Measurements from ENCODE around the gene TMEM120B. TPM values are rescaled to one million over a fixed set of nuclear protein-coding genes. Genes with fewer than 3 reads are reported as not detected.
"Not testable (repeated sequence)": the region's sequence is repeated elsewhere in the genome, so short reads cannot be mapped to it uniquely, and the experiment has no call there.

TMEM120B gene
- total RNA-seq, 4 donors from 2014 or later, result 3.7 to 8.6 (median 5.2) TPM

- no peak overlapping the region for H3K27ac ChIP-seq
- H3K4me3 ChIP-seq, result no peak overlapping the region
- no peak for DNase-seq
- no peaks in the 10 kb centered on the region for H3K27me3 ChIP-seq
- H3K36me3 ChIP-seq, result no peaks in the 10 kb centered on the region
- TF ChIP-seq, protein P1, sequence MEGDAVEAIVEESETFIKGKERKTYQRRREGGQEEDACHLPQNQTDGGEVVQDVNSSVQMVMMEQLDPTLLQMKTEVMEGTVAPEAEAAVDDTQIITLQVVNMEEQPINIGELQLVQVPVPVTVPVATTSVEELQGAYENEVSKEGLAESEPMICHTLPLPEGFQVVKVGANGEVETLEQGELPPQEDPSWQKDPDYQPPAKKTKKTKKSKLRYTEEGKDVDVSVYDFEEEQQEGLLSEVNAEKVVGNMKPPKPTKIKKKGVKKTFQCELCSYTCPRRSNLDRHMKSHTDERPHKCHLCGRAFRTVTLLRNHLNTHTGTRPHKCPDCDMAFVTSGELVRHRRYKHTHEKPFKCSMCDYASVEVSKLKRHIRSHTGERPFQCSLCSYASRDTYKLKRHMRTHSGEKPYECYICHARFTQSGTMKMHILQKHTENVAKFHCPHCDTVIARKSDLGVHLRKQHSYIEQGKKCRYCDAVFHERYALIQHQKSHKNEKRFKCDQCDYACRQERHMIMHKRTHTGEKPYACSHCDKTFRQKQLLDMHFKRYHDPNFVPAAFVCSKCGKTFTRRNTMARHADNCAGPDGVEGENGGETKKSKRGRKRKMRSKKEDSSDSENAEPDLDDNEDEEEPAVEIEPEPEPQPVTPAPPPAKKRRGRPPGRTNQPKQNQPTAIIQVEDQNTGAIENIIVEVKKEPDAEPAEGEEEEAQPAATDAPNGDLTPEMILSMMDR (IDR thresholded peaks at IDR 0.05), result no peak
- TF ChIP-seq POLR2A (IDR thresholded peaks at IDR 0.05), result no peak
- no peaks in the 10 kb centered on the region for H3K4me1 ChIP-seq
- H3K9me3 ChIP-seq, result no peaks in the 10 kb centered on the region
Measured at GRCh38 chr12:121740847-121741246, 28.3 kb downstream of the TMEM120B start.

- no peaks in the 10 kb centered on the region for H3K9me3 ChIP-seq
- H3K27me3 ChIP-seq, result no peaks in the 10 kb centered on the region
- no peak overlapping the region for H3K27ac ChIP-seq
- no peaks in the 10 kb centered on the region for H3K4me1 ChIP-seq
- no peaks in the 10 kb centered on the region for H3K36me3 ChIP-seq
- DNase-seq, result no peak
- TF ChIP-seq, protein P1 (IDR thresholded peaks at IDR 0.05), result no peak
- TF ChIP-seq POLR2A (IDR thresholded peaks at IDR 0.05), result no peak
- H3K4me3 ChIP-seq, result no peak overlapping the region
Measured at GRCh38 chr12:121741743-121742142, 29.2 kb downstream of the TMEM120B start.

DNA sequence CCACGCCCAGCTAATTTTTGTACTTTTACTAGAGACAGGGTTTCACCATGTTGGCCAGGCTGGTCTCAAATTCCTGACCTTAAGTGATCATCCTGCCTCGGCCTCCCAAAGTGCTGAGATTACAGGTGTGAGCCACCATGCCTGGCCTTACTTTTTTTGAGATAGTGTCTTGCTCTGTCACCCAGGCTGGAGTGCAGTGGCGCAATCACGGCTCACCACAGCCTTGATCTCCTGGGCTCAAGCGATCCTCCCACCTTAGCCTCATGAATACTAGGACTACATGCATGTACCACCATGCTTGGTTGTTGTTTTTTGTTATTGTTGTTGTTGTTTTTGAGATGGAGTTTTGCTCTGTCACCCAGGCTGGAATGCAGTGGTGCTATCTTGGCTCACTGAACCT, 33.0 kb downstream of the TMEM120B start:
- H3K27ac ChIP-seq, H3K27me3 ChIP-seq, H3K4me3 ChIP-seq, H3K36me3 ChIP-seq, H3K9me3 ChIP-seq, DNase-seq, H3K4me1 ChIP-seq: not testable (repeated sequence)

- Histone ChIP-seq H3K9me3 (no peaks in the 10 kb centered on the region), H3K36me3 (no peaks in the 10 kb centered on the region), H3K4me3 (no peak overlapping the region), H3K27me3 (no peaks in the 10 kb centered on the region), H3K27ac (no peak overlapping the region), H3K4me1 (no peaks in the 10 kb centered on the region)
- TF ChIP-seq POLR2A (IDR thresholded peaks at IDR 0.05), result no peak
- TF ChIP-seq, protein P1 (IDR thresholded peaks at IDR 0.05), result no peak
- no peak for DNase-seq
Measured at GRCh38 chr12:121748218-121748570, 35.6 kb downstream of the TMEM120B start.

- DNase-seq, result no peak
- no peaks in the 10 kb centered on the region for H3K9me3 ChIP-seq
- no peaks in the 10 kb centered on the region for H3K4me1 ChIP-seq
- H3K27ac ChIP-seq, result no peak overlapping the region
- H3K36me3 ChIP-seq, result no peaks in the 10 kb centered on the region
- TF ChIP-seq, protein P1 (IDR thresholded peaks at IDR 0.05), result no peak
- no peak overlapping the region for H3K4me3 ChIP-seq
- no peaks in the 10 kb centered on the region for H3K27me3 ChIP-seq
Measured at GRCh38 chr12:121748571-121749265, 36.2 kb downstream of the TMEM120B start.

DNA sequence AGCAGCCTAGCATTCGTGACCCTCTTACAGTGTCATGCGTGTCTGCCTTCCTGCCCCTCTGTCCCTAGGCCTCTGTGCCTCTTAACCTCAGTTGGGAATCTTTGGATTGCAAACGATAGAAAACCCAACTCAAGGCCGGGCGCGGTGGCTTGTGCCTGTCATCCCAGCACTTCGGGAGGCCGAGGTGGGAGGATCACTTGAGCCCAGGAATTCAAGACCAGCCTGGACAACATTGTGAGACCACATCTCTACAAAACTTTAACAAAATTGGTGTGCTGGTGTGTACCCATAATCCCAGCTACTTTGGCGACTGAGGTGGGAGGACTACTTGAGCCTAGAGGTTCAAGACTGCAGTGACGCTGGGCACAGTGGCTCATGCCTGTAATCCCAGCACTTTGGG, 36.7 kb downstream of the TMEM120B start:
- no peaks in the 10 kb centered on the region for H3K9me3 ChIP-seq
- no peak for DNase-seq
- no peak overlapping the region for H3K27ac ChIP-seq
- no peaks in the 10 kb centered on the region for H3K4me1 ChIP-seq
- no peaks in the 10 kb centered on the region for H3K36me3 ChIP-seq
- no peak overlapping the region for H3K4me3 ChIP-seq
- TF ChIP-seq, protein P1 (IDR thresholded peaks at IDR 0.05), result no peak
- no peak for TF ChIP-seq POLR2A (IDR thresholded peaks at IDR 0.05)
- H3K27me3 ChIP-seq, result no peaks in the 10 kb centered on the region

Measured in Peyer's patch (tissue), 4 donors.